Loucy (cell line): ENCODE measurements around the gene IFNLR1.

Experiments
- H2AFZ ChIP-seq: fragments of 200-600 bp; sonication (generic); 2 replicates; pipeline ENCODE4 v1.6.0; 2016; ENCODE audit warnings: antibody characterized with exemption, mild to moderate bottlenecking, low read length, moderate library complexity
- H3F3A ChIP-seq: fragments of 200-600 bp; 2 replicates; pipeline ENCODE4 v1.6.0; 2016; ENCODE audit warnings: antibody characterized with exemption, low read depth, mild to moderate bottlenecking
- H3K27me3 ChIP-seq: fragments of 200-600 bp; sonication (generic); 2 replicates; pipeline ENCODE4 v1.6.1; 2014; ENCODE audit warnings: low read length, mild to moderate bottlenecking; ENCODE audit not compliant: insufficient read depth, poor library complexity, severe bottlenecking
- H3K36me3 ChIP-seq: fragments of 200-600 bp; sonication (generic); 2 replicates; pipeline ENCODE4 v1.6.1; 2016; ENCODE audit warnings: low read length; ENCODE audit not compliant: insufficient read depth
- H3K4me1 ChIP-seq: fragments of 200-600 bp; sonication (generic); 2 replicates; pipeline ENCODE4 v1.5.1; 2014; ENCODE audit warnings: low read length, mild to moderate bottlenecking; ENCODE audit not compliant: insufficient read depth, poor library complexity, severe bottlenecking
- H3K4me2 ChIP-seq: fragments of 200-600 bp; sonication (generic); 2 replicates; pipeline ENCODE4 v1.6.0; 2014; ENCODE audit warnings: antibody characterized with exemption, low read length, low read depth, mild to moderate bottlenecking; ENCODE audit not compliant: poor library complexity, severe bottlenecking
- H3K4me3 ChIP-seq: fragments of 200-600 bp; sonication (generic); 2 replicates; pipeline ENCODE4 v1.5.1; 2014; ENCODE audit warnings: low read length, mild to moderate bottlenecking, mixed read lengths; ENCODE audit not compliant: poor library complexity, severe bottlenecking
- H3K79me2 ChIP-seq: fragments of 200-600 bp; sonication (generic); 2 replicates; pipeline ENCODE4 v1.6.1; 2014; ENCODE audit warnings: low read length; ENCODE audit not compliant: insufficient read depth
- H3K9ac ChIP-seq: fragments of 200-600 bp; sonication (generic); 2 replicates; pipeline ENCODE4 v1.6.0; 2014; ENCODE audit warnings: mild to moderate bottlenecking, low read depth, low read length, moderate library complexity; ENCODE audit not compliant: poor library complexity, severe bottlenecking
- H3K9me2 ChIP-seq: fragments of 200-600 bp; sonication (generic); replicated peaks from 2 replicates; pipeline ENCODE4 v1.6.1; 2016; ENCODE audit warnings: low read depth, low read length, mixed read lengths
- H3K9me3 ChIP-seq: fragments of 200-600 bp; sonication (generic); 2 replicates; pipeline ENCODE4 v1.6.1; 2014; ENCODE audit warnings: mild to moderate bottlenecking, antibody characterized with exemption, low read length, low read depth; ENCODE audit not compliant: insufficient read depth
- H4K20me1 ChIP-seq: fragments of 200-600 bp; sonication (generic); 2 replicates; pipeline ENCODE4 v1.6.0; 2014; ENCODE audit warnings: antibody characterized with exemption, low read length, mild to moderate bottlenecking; ENCODE audit not compliant: insufficient read depth, poor library complexity, severe bottlenecking
- CTCF ChIP-seq: fragments of 200-600 bp; sonication (generic); conservative IDR thresholded peaks from 2 replicates; pipeline ENCODE4 v1.5.1; 2014; ENCODE audit warnings: mild to moderate bottlenecking, antibody characterized with exemption, low read length
- EZH2phosphoT487 ChIP-seq: fragments of 200-600 bp; IDR thresholded peaks from 2 replicates; pipeline ENCODE4 v1.6.1; 2018; ENCODE audit warnings: antibody characterized with exemption, mild to moderate bottlenecking, moderate library complexity, borderline replicate concordance

The IFNLR1 gene

GRCh38 chr1:24159366-24159765, 27.7 kb downstream of the IFNLR1 start:
- Histone ChIP-seq H2AFZ (no peak overlapping the region), H3F3A (no peaks in the 10 kb centered on the region)
- TF ChIP-seq CTCF: no peak
- TF ChIP-seq EZH2phosphoT487: no peak

GRCh38 chr1:24157918-24158481, 29.1 kb downstream of the IFNLR1 start:
- TF ChIP-seq CTCF: peak; percentile 25; the same call in 1 of the 2 replicates
- TF ChIP-seq EZH2phosphoT487: no peak
- Histone ChIP-seq H3F3A (no peaks in the 10 kb centered on the region), H3K79me2 (no peaks in the 10 kb centered on the region), H3K4me3 (no peak overlapping the region), H3K36me3 (no peaks in the 10 kb centered on the region), H2AFZ (no peak overlapping the region), H3K9me3 (no peaks in the 10 kb centered on the region), H4K20me1 (no peaks in the 10 kb centered on the region), H3K9me2 (no peaks in the 10 kb centered on the region), H3K27me3 (no peaks in the 10 kb centered on the region), H3K4me1 (no peaks in the 10 kb centered on the region), H3K9ac (no peak overlapping the region), H3K4me2 (no peak overlapping the region)

More at GRCh38 chr1:24159366-24159765, 27.7 kb downstream of the IFNLR1 start:
- Histone ChIP-seq H3K4me1 (no peaks in the 10 kb centered on the region), H3K79me2 (no peaks in the 10 kb centered on the region), H3K9me3 (no peaks in the 10 kb centered on the region), H3K9me2 (no peaks in the 10 kb centered on the region), H3K4me2 (no peak overlapping the region), H3K4me3 (no peak overlapping the region), H4K20me1 (no peaks in the 10 kb centered on the region), H3K36me3 (no peaks in the 10 kb centered on the region), H3K9ac (no peak overlapping the region), H3K27me3 (no peaks in the 10 kb centered on the region)

- Histone ChIP-seq H3F3A (no peaks in the 10 kb centered on the region), H3K4me1 (no peaks in the 10 kb centered on the region), H4K20me1 (no peaks in the 10 kb centered on the region), H3K36me3 (no peaks in the 10 kb centered on the region), H3K9ac (no peak overlapping the region), H3K9me3 (no peaks in the 10 kb centered on the region), H3K27me3 (no peaks in the 10 kb centered on the region), H3K9me2 (no peaks in the 10 kb centered on the region), H3K79me2 (no peaks in the 10 kb centered on the region), H2AFZ (no peak overlapping the region), H3K4me2 (no peak overlapping the region), H3K4me3 (no peak overlapping the region)
- no peak for TF ChIP-seq CTCF
- no peak for TF ChIP-seq EZH2phosphoT487
Measured at GRCh38 chr1:24156542-24157260, 30.4 kb downstream of the IFNLR1 start.
